Measurements from ENCODE around the gene GMEB2.
"Not testable (repeated sequence)": the region's sequence is repeated elsewhere in the genome, so short reads cannot be mapped to it uniquely, and the experiment has no call there.

The GMEB2 gene

GRCh38 chr20:63572071-63572787 is 54.7 kb downstream of the GMEB2 start:
- no peak for TF ChIP-seq JUND (IDR thresholded peaks at IDR 0.05; ENCODE audit: low read depth)
- in situ Hi-C loops (cut with HindIII; ENCODE audit: low pct_unique_long_range_greater_than_20kb, low sequenced_read_pairs), result no loop called here
- DNase-seq (ENCODE audit: low read depth in 1 of 2, low spot score in 1 of 2), result no peak

DNA sequence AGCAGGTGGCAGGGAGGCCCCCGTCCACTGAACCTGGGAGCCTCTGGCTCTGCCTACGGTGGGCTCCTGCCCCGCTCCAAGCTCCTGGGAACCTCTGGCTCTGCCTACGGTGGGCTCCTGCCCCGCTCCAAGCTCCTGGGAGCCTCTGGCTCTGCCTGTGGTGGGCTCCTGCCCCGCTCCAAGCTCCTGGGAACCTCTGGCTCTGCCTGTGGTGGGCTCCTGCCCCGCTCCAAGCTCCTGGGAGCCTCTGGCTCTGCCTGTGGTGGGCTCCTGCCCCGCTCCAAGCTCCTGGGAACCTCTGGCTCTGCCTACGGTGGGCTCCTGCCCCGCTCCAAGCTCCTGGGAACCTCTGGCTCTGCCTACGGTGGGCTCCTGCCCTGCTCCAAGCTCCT is 55.8 kb downstream of the GMEB2 start:
- in situ Hi-C loops (cut with HindIII; ENCODE audit: low pct_unique_long_range_greater_than_20kb, low sequenced_read_pairs); DNase-seq (ENCODE audit: low read depth in 1 of 2, low spot score in 1 of 2): not testable (repeated sequence)

- in situ Hi-C loops (cut with HindIII; ENCODE audit: low pct_unique_long_range_greater_than_20kb, low sequenced_read_pairs), result no loop called here
- no peak for TF ChIP-seq JUND (IDR thresholded peaks at IDR 0.05; ENCODE audit: low read depth)
- DNase-seq (ENCODE audit: low read depth in 1 of 2, low spot score in 1 of 2), result no peak
These were observed 56.4 kb downstream of the GMEB2 start for GRCh38 chr20:63570281-63571086.

- TF ChIP-seq JUND (IDR thresholded peaks at IDR 0.05; ENCODE audit: low read depth), result no peak
- no peak for DNase-seq (ENCODE audit: low read depth in 1 of 2, low spot score in 1 of 2)
- in situ Hi-C loops (cut with HindIII; ENCODE audit: low pct_unique_long_range_greater_than_20kb, low sequenced_read_pairs), result no loop called here
These were observed 57.6 kb downstream of the GMEB2 start for GRCh38 chr20:63568986-63569949.

DNA sequence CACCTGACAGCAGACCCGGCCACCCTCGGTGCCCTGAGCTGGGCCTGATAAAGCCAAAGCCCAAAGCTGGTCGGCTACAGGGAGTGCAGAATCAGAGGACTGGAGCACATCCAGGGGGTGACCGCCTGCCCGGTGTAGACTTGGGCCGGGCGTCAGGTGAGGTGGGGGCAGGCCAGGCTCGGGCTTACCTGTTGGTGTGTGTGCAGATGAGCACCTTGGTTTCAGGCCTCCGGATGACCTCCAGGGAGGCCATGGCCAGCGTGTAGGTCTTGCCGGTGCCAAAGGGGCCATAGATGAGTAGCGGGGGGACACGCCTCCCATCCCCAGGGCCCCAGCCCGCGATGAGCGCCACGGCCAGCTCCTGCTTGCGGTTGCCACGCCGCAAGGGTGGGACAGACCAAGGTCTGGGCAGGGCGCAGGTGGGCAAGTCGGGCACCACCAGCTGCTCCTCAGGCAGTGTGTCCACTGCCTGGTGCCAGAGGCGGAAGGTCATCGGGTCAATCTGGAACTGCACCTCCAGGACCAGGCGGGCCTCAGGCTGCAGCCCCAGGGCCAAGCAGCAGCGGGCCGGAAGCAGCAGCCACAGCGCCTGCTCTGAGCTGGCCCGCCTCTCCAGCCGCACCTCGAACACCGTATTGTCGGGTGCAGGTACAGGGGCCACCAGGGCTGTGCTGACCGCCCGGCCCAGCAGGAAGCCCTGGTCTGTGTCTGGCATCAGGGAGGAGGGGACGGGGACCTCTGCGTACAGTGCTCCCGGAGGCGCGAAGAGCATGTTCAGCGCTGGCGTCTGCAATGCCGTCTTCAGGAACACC is 58.5 kb downstream of the GMEB2 start:
- DNase-seq (ENCODE audit: low read depth in 1 of 2, low spot score in 1 of 2), result no peak
- no peak for TF ChIP-seq JUND (IDR thresholded peaks at IDR 0.05; ENCODE audit: low read depth)
- in situ Hi-C loops (cut with HindIII; ENCODE audit: low pct_unique_long_range_greater_than_20kb, low sequenced_read_pairs), result no loop called here

GRCh38 chr20:63567386-63568169 is 59.3 kb downstream of the GMEB2 start:
- in situ Hi-C loops (cut with HindIII; ENCODE audit: low pct_unique_long_range_greater_than_20kb, low sequenced_read_pairs), result no loop called here
- no peak for TF ChIP-seq JUND (IDR thresholded peaks at IDR 0.05; ENCODE audit: low read depth)
- no peak for DNase-seq (ENCODE audit: low read depth in 1 of 2, low spot score in 1 of 2)

DNA sequence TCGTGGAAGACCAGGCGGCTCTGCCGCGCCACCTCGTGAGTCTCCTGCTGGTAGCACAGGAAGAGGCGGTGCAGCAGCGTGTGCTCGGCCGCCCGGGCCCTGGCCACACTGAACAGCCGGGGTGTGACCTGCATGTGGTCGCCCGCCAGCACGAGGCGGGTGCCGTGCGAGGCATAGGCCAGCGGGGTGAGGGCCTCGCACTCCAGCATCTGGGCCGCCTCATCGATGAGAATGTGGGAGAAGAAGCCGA is 59.8 kb downstream of the GMEB2 start:
- no peak for TF ChIP-seq JUND (IDR thresholded peaks at IDR 0.05; ENCODE audit: low read depth)
- no peak for DNase-seq (ENCODE audit: low read depth in 1 of 2, low spot score in 1 of 2)
- in situ Hi-C loops (cut with HindIII; ENCODE audit: low pct_unique_long_range_greater_than_20kb, low sequenced_read_pairs), result no loop called here

- in situ Hi-C loops (cut with HindIII; ENCODE audit: low pct_unique_long_range_greater_than_20kb, low sequenced_read_pairs), result no loop called here
- no peak for DNase-seq (ENCODE audit: low read depth in 1 of 2, low spot score in 1 of 2)
- no peak for TF ChIP-seq JUND (IDR thresholded peaks at IDR 0.05; ENCODE audit: low read depth)
These were observed 60.3 kb downstream of the GMEB2 start for GRCh38 chr20:63566395-63567135.

DNA sequence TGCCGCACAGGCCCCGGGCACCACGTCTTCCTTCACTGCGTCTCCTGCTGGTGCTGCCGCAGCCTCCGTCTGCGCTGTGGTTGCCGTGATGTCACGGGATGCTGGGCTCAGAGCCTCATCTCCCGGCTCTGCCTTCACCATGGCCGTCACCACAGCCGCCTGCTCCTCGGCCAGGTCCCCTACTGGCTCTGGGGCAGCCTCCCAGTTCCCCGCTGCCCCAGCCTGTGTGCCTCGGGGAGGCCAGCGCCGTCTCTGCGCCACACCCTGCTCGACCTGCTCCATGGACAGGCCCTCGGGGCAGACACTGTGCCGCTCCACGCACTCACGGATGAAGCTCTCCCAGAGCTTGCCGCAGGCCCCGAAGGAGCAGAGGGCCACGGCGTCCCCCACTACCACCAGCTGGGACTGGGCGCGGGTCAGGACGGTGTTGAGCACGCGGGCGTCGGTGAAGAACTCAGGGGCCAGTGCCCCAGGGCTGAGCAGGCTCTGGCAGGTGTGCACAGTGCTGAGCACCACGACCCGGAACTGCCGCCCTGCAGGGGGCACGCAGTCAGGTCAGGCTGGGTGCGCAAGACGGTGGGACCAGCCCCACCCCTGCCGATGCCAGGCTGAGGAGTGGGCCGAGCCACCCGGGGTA is 61.1 kb downstream of the GMEB2 start:
- in situ Hi-C loops (cut with HindIII; ENCODE audit: low pct_unique_long_range_greater_than_20kb, low sequenced_read_pairs), result no loop called here
- DNase-seq (ENCODE audit: low read depth in 1 of 2, low spot score in 1 of 2), result no peak
- TF ChIP-seq JUND (IDR thresholded peaks at IDR 0.05; ENCODE audit: low read depth), result no peak

- DNase-seq (ENCODE audit: low read depth in 1 of 2, low spot score in 1 of 2), result no peak
- TF ChIP-seq JUND (IDR thresholded peaks at IDR 0.05; ENCODE audit: low read depth), result no peak
- in situ Hi-C loops (cut with HindIII; ENCODE audit: low pct_unique_long_range_greater_than_20kb, low sequenced_read_pairs), result no loop called here
These were observed 61.7 kb downstream of the GMEB2 start for GRCh38 chr20:63565021-63565698.
